HCT116 (cell line): ENCODE data around the gene ATAD1. TPM values are rescaled to one million over a fixed set of nuclear protein-coding genes. Genes with fewer than 3 reads are reported as not detected.

ENCODE experiments used
- ATAC-seq: fragments of 200-7000 bp; cut with Tn5 transposase; 2 replicates; pipeline ENCODE4 v1.9.1; 2020; ENCODE audit warnings: mild to moderate bottlenecking, moderate library complexity
- BruUV-seq: library from RNA; stranded (reverse); fragments of 400-500 nt; replicated peaks from 2 replicates; lab custom pipeline; 2021; lab: Mats Ljungman, UMichigan
- CTCF ChIA-PET: fragments of 300-600 bp; sonication (Branson Sonifier 250); formaldehyde crosslinking; loops from one replicate; lab custom pipeline; 2021; ENCODE audit warnings: antibody characterized with exemption; lab: Charles Lee
- POLR2A ChIA-PET: fragments of 300-600, 350-600 bp; sonication (Branson Sonifier 250); formaldehyde crosslinking; loops from one replicate; lab custom pipeline; 2021; ENCODE audit warnings: antibody characterized with exemption; lab: Charles Lee
- RAD21 ChIA-PET, 2 experiments: fragments of 300-600 bp; sonication (Branson Sonifier 250); formaldehyde crosslinking; loops; one replicate each; lab custom pipeline; 2023; ENCODE audit warnings: low total read pairs in 2 of 2; ENCODE audit not compliant: uncharacterized antibody in 2 of 2, unreplicated experiment in 2 of 2, low non-redundant PET in 1 of 2; lab: Charles Lee
- DNase-seq: peaks from one replicate; pipeline ENCODE4 v3.0.0-alpha.2; 2010; ENCODE audit warnings: low read depth, low spot score
- H2AFZ ChIP-seq: fragments of 200-600 bp; shearing (Covaris generic), sonication (generic); 2 replicates; pipeline ENCODE4 v1.6.1; 2017; ENCODE audit warnings: low read depth, mixed run types, mixed read lengths, antibody characterized with exemption, low read length; ENCODE audit not compliant: poor library complexity, severe bottlenecking
- H3K27ac ChIP-seq: 2 replicates; pipeline ENCODE4 v1.5.1; 2012; ENCODE audit warnings: low read depth, low read length
- H3K27me3 ChIP-seq: fragments of 200-600 bp; sonication (generic); 2 replicates; pipeline ENCODE4 v1.6.1; 2016; ENCODE audit warnings: mixed run types, low read length, mixed read lengths; ENCODE audit not compliant: insufficient read depth
- H3K36me3 ChIP-seq, 2 experiments: fragments of 200-500 bp in 1 of 2; fragments of 200-600 bp in 1 of 2; sonication (Bioruptor generic) in 1 of 2; sonication (generic) in 1 of 2; 2 replicates each; pipeline versions ENCODE4 v1.5.1 to v1.6.1; 2014 to 2016; ENCODE audit warnings: low read length in 2 of 2, inconsistent platforms in 1 of 2, mixed read lengths in 1 of 2, mixed run types in 1 of 2; ENCODE audit not compliant: insufficient read depth in 2 of 2, control insufficient read depth in 1 of 2
- H3K4me1 ChIP-seq, 2 experiments: fragments of 200-600 bp in 1 of 2; sonication (generic) in 1 of 2; 2 replicates each; pipeline versions ENCODE4 v1.5.1 to v1.6.1; 2012 to 2017; ENCODE audit warnings: low read length in 2 of 2, inconsistent platforms in 1 of 2, mild to moderate bottlenecking in 1 of 2, mixed read lengths in 1 of 2, mixed run types in 1 of 2, moderate library complexity in 1 of 2; ENCODE audit not compliant: insufficient read depth in 2 of 2, control insufficient read depth in 1 of 2
- H3K4me2 ChIP-seq: fragments of 200-600 bp; sonication (generic); 2 replicates; pipeline ENCODE4 v1.6.1; 2017; ENCODE audit warnings: mixed run types, low read length, mixed read lengths
- H3K4me3 ChIP-seq, 2 experiments: fragments of 200-600 bp in 1 of 2; sonication (generic) in 1 of 2; replicated peaks in 1 of 2; 2 replicates each; pipeline ENCODE4 v1.5.1; 2011 to 2016; ENCODE audit warnings: low read length in 2 of 2, control low read depth in 1 of 2, low read depth in 1 of 2, mild to moderate bottlenecking in 1 of 2, mixed read lengths in 1 of 2, mixed run types in 1 of 2
- H3K79me2 ChIP-seq: fragments of 200-600 bp; sonication (generic); 2 replicates; pipeline ENCODE4 v1.6.1; 2017; ENCODE audit warnings: mild to moderate bottlenecking, mixed run types, low read length, moderate library complexity, mixed read lengths; ENCODE audit not compliant: insufficient read depth
- H3K9ac ChIP-seq: fragments of 200-600 bp; sonication (generic); 2 replicates; pipeline ENCODE4 v1.6.1; 2016; ENCODE audit warnings: low read length, mixed read lengths
- H3K9me2 ChIP-seq: fragments of 200-600 bp; sonication (generic), shearing (Covaris generic); 2 replicates; pipeline ENCODE4 v1.6.1; 2017; ENCODE audit warnings: mixed run types, mild to moderate bottlenecking, moderate library complexity; ENCODE audit not compliant: insufficient read depth
- H3K9me3 ChIP-seq, 2 experiments: fragments of 200-500 bp in 1 of 2; fragments of 200-600 bp in 1 of 2; sonication (Bioruptor generic) in 1 of 2; sonication (generic) in 1 of 2; 2 replicates each; pipeline ENCODE4 v1.6.1; 2014 to 2017; ENCODE audit warnings: low read length in 2 of 2, mixed read lengths in 2 of 2, inconsistent platforms in 1 of 2, low read depth in 1 of 2, mild to moderate bottlenecking in 1 of 2, mixed run types in 1 of 2, moderate library complexity in 1 of 2; ENCODE audit not compliant: control insufficient read depth in 1 of 2, insufficient read depth in 1 of 2
- H4K20me1 ChIP-seq: fragments of 200-600 bp; sonication (generic), shearing (Covaris generic); 2 replicates; pipeline ENCODE4 v1.6.1; 2017; ENCODE audit warnings: mixed run types, mild to moderate bottlenecking, moderate library complexity; ENCODE audit not compliant: insufficient read depth
- ATF3 ChIP-seq: IDR thresholded peaks from 2 replicates; pipeline ENCODE4 v1.6.1; 2012
- CBX3 ChIP-seq: IDR thresholded peaks from 2 replicates; pipeline ENCODE4 v1.6.1; 2012; ENCODE audit warnings: low read depth
- CEBPB ChIP-seq: IDR thresholded peaks from 2 replicates; pipeline ENCODE4 v1.6.1; 2012; ENCODE audit warnings: low read depth
- CTCF ChIP-seq, 3 experiments: fragments of 200-600 bp in 1 of 3; sonication (generic) in 1 of 3; IDR thresholded peaks in 2 of 3; conservative IDR thresholded peaks in 1 of 3; 2 replicates each; pipeline ENCODE4 v1.5.1; 2012 to 2017; ENCODE audit warnings: low read depth in 2 of 3, low read length in 2 of 3, antibody characterized with exemption in 1 of 3, borderline replicate concordance in 1 of 3, control low read depth in 1 of 3, mild to moderate bottlenecking in 1 of 3, mixed read lengths in 1 of 3, mixed run types in 1 of 3, moderate library complexity in 1 of 3; ENCODE audit not compliant: insufficient read depth in 1 of 3
- EGR1 ChIP-seq: IDR thresholded peaks from 2 replicates; pipeline ENCODE4 v1.6.1; 2012; ENCODE audit warnings: low read depth
- ELF1 ChIP-seq: IDR thresholded peaks from 2 replicates; pipeline ENCODE4 v1.6.1; 2012; ENCODE audit warnings: low read depth, borderline replicate concordance
- EZH2 ChIP-seq: fragments of 200-600 bp; sonication (generic); IDR thresholded peaks from 2 replicates; pipeline ENCODE4 v1.6.1; 2017; ENCODE audit warnings: antibody characterized with exemption, mixed run types
- EZH2phosphoT487 ChIP-seq: fragments of 200-600 bp; IDR thresholded peaks from 2 replicates; pipeline ENCODE4 v1.6.1; 2018; ENCODE audit warnings: antibody characterized with exemption, borderline replicate concordance
- JUND ChIP-seq: IDR thresholded peaks from 2 replicates; pipeline ENCODE4 v1.6.1; 2012
- POLR2A ChIP-seq: IDR thresholded peaks from 2 replicates; pipeline ENCODE4 v1.7.0; 2011; ENCODE audit warnings: borderline replicate concordance; ENCODE audit not compliant: insufficient read depth, insufficient read length; ENCODE audit errors: extremely low read depth
- POLR2AphosphoS5 ChIP-seq: IDR thresholded peaks from 2 replicates; pipeline ENCODE4 v1.6.1; 2011; ENCODE audit warnings: mild to moderate bottlenecking, low read depth, low read length, moderate library complexity
- RAD21 ChIP-seq: IDR thresholded peaks from 2 replicates; pipeline ENCODE4 v1.6.1; 2012; ENCODE audit warnings: low read depth, mild to moderate bottlenecking
- SRF ChIP-seq: IDR thresholded peaks from 2 replicates; pipeline ENCODE4 v1.6.1; 2012; ENCODE audit warnings: low read depth
- TCF7L2 ChIP-seq: IDR thresholded peaks from 2 replicates; pipeline ENCODE4 v1.7.0; 2011; ENCODE audit warnings: borderline replicate concordance, inconsistent platforms; ENCODE audit not compliant: insufficient read depth, insufficient read length; ENCODE audit errors: extremely low read depth
- YY1 ChIP-seq: IDR thresholded peaks from 2 replicates; pipeline ENCODE4 v1.6.1; 2011; ENCODE audit warnings: low read length, low read depth, moderate library complexity, mild to moderate bottlenecking; ENCODE audit not compliant: insufficient replicate concordance; ENCODE audit errors: extremely low read depth
- ZFX ChIP-seq: fragments of 450-650 bp; IDR thresholded peaks from 2 replicates; pipeline ENCODE4 v1.6.1; 2017
- ZNF274 ChIP-seq: fragments of 200-500 bp; sonication (Bioruptor generic); IDR thresholded peaks from 2 replicates; pipeline ENCODE4 v1.6.1; 2014; ENCODE audit warnings: mild to moderate bottlenecking, low read depth, low read length, inconsistent platforms
- intact Hi-C: fragments of 100-400 bp; cut with micrococcal nuclease; formaldehyde crosslinking; loops from 2 replicates; pipeline ENCODE4 v1.10.0; 2022
- total RNA-seq: library from RNA; stranded (reverse); gene quantifications from one replicate; pipeline ENCODE4 v1.2.1, GENCODE V29; 2021; ENCODE audit not compliant: unreplicated experiment
- TF ChIP-seq, protein P1 (sequence below): IDR thresholded peaks from 2 replicates; pipeline ENCODE4 v1.6.1; 2012
- TF ChIP-seq, protein P2 (sequence below): IDR thresholded peaks from 2 replicates; pipeline ENCODE4 v1.6.1; 2011; ENCODE audit warnings: mild to moderate bottlenecking, low read length, moderate library complexity; ENCODE audit not compliant: insufficient replicate concordance; ENCODE audit errors: extremely low read depth

ATAD1 gene
- total RNA-seq, 1 experiment from 2014 or later, result 66.4 TPM

DNA sequence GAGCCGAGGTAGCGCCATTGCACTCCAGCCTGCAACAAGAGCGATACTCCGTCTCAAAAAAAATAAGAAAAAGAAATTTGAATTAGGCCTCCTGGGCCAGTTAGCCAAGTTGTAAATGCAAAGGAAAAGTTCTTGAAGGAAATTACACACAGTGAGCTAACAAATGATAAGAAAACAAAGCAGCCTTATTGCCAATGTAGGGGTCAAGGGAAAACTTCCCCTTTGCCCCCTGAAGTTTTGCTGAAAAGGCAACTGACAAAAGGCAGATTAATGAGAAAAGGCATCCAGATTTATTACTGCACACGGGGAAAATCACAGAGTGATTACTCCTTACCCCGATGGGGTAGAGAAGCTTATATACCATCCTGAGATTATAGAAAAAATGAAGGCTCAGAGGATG lies 88.1 kb downstream of the ATAD1 start:
- no peaks in the 10 kb centered on the region for H3K79me2 ChIP-seq
- CTCF ChIA-PET, result no interaction called here
- H3K4me2 ChIP-seq, result no peak overlapping the region
- TF ChIP-seq SRF (no peak), CTCF (IDR thresholded peaks at IDR 0.05 in 2 of 3, conservative IDR thresholded peaks at IDR 0.05 in 1 of 3; ENCODE audit: borderline replicate concordance in 1 of 3, insufficient read depth in 1 of 3, low read depth in 2 of 3, low read length in 2 of 3) (no peak), ZFX (no peak), EZH2phosphoT487 (no peak), TCF7L2 (no peak), ATF3 (no peak), YY1 (no peak), ZNF274 (no peak), EZH2 (no peak), JUND (no peak), EGR1 (no peak), CEBPB (no peak), POLR2AphosphoS5 (no peak), ELF1 (no peak), RAD21 (no peak), POLR2A (no peak), CBX3 (no peak)
- TF ChIP-seq, protein P1, sequence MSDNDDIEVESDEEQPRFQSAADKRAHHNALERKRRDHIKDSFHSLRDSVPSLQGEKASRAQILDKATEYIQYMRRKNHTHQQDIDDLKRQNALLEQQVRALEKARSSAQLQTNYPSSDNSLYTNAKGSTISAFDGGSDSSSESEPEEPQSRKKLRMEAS, result no peak
- TF ChIP-seq, protein P2, sequence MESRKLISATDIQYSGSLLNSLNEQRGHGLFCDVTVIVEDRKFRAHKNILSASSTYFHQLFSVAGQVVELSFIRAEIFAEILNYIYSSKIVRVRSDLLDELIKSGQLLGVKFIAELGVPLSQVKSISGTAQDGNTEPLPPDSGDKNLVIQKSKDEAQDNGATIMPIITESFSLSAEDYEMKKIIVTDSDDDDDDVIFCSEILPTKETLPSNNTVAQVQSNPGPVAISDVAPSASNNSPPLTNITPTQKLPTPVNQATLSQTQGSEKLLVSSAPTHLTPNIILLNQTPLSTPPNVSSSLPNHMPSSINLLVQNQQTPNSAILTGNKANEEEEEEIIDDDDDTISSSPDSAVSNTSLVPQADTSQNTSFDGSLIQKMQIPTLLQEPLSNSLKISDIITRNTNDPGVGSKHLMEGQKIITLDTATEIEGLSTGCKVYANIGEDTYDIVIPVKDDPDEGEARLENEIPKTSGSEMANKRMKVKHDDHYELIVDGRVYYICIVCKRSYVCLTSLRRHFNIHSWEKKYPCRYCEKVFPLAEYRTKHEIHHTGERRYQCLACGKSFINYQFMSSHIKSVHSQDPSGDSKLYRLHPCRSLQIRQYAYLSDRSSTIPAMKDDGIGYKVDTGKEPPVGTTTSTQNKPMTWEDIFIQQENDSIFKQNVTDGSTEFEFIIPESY, result no peak
- no peak overlapping the region for H3K9ac ChIP-seq
- H3K4me1 ChIP-seq, result peaks cover 3 to 4% of the 10 kb centered on the region in 2 experiments
- H3K9me3 ChIP-seq, result no peaks in the 10 kb centered on the region
- no peaks in the 10 kb centered on the region for H3K27me3 ChIP-seq
- no peak overlapping the region for H3K4me3 ChIP-seq
- no peak for DNase-seq
- no peak overlapping the region for H3K27ac ChIP-seq
- ATAC-seq, result no peak
- H3K9me2 ChIP-seq, result no peaks in the 10 kb centered on the region
- RAD21 ChIA-PET, result no interaction called here
- POLR2A ChIA-PET, result no interaction called here
- no peaks in the 10 kb centered on the region for H4K20me1 ChIP-seq
- H3K36me3 ChIP-seq, result no peaks in the 10 kb centered on the region
- BruUV-seq, result no TSS peak
- intact Hi-C loops, result no loop called here
- H2AFZ ChIP-seq, result no peak overlapping the region
